C4-2B (cell line): ENCODE results near the gene LRMDA.

Experiments used
- ZFX ChIP-seq: fragments of 450-650 bp; IDR thresholded peaks from 2 replicates; pipeline ENCODE4 v1.6.1; 2017
- TF ChIP-seq, protein P1 (sequence below): fragments of 450-650 bp; conservative IDR thresholded peaks from 2 replicates; pipeline ENCODE4 v1.5.1; 2017; ENCODE audit warnings: mild to moderate bottlenecking

DNA sequence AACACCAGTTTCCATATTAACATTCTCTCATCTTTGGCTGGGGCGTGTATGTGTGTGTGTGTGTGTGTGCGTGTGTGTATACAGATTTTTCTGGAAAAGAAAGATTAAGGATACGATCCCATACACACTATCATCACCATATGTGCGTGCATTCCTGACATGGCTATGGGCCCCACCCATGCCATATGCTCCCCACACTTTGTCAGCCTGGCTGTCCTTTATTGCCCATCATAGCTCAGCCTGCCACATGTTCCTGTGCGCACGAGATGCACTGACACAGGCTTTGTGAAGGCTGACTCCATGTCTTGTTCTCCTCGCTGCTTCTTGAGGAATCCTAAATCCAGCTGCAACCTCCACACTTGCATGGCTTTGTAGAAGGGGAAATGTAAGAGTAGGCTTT, 984.1 kb downstream of the LRMDA start:
- TF ChIP-seq, protein P1, sequence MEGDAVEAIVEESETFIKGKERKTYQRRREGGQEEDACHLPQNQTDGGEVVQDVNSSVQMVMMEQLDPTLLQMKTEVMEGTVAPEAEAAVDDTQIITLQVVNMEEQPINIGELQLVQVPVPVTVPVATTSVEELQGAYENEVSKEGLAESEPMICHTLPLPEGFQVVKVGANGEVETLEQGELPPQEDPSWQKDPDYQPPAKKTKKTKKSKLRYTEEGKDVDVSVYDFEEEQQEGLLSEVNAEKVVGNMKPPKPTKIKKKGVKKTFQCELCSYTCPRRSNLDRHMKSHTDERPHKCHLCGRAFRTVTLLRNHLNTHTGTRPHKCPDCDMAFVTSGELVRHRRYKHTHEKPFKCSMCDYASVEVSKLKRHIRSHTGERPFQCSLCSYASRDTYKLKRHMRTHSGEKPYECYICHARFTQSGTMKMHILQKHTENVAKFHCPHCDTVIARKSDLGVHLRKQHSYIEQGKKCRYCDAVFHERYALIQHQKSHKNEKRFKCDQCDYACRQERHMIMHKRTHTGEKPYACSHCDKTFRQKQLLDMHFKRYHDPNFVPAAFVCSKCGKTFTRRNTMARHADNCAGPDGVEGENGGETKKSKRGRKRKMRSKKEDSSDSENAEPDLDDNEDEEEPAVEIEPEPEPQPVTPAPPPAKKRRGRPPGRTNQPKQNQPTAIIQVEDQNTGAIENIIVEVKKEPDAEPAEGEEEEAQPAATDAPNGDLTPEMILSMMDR = no peak
- TF ChIP-seq ZFX = no peak
